Activated T-helper 9 cell treated with anti-CD3 and anti-CD28 coated beads, Interleukin-2, amount 50 U/mL, for 16 hours (primary cell): ENCODE measurements around the gene AP2S1.
"Not testable (repeated sequence)": the region's sequence is repeated elsewhere in the genome, so short reads cannot be mapped to it uniquely, and the experiment has no call there.

Experiments used
- DNase-seq: peaks from one replicate; pipeline ENCODE4 v3.0.0-alpha.2; 2020; ENCODE audit warnings: low read depth

The AP2S1 gene

DNA sequence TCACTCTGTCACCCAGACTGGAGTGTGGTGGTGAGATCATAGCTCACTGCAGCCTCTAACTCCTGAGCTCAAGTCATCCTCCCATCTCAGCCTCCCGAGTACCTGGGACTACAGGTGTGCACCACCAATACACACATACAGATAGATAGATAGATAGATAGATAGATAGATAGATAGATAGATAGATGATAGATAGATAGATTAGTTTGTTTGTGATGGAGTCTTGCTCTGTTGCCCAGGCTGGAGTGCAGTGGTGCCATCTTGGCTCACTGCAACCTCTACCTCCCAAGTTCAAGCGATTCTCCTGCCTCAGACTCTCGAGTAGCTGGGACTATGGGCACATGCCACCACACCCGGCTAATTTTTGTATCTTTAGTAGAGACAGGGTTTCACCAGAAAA is 46.2 kb downstream of the AP2S1 start:
- DNase-seq = not testable (repeated sequence)

DNA sequence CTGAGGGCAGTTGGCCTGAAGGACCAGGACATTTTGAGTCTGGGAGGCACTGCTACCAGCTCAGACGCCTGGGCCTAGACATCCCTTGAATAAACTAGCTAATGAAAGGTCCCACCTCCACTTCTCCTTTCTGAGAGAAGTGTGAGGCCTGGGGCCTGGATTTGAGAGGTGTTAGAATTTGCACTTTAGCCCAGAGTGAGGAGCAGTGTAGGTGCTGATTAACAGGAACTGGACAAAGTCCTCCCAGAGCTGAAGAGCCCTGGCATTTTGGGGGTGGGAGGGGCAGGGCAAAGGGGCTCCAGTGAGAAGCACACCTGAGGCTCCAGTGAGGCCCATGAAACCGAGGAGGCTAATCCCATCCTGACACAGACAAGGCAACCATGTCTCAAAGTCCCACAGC is 47.1 kb downstream of the AP2S1 start:
- no peak for DNase-seq

DNA sequence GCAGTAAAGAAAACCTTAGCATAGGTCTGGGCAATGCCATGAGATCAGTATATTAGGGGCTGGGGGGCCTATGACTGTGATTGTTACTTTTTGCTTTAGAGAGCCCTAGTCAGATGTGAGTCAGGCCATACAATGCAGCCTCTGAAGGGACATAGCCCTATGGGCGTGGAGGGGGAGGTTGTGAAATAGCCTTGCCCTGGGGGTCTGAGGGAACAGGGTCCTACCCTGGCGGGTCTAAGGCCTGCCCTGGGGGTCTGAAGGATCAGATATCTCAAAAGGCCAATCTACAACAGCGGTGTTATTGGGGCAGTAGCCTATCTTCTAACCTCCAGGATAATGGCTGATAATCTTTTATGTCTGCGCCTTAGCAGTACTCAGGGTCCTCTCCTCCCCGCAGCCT is 48.5 kb downstream of the AP2S1 start:
- DNase-seq = no peak

DNA sequence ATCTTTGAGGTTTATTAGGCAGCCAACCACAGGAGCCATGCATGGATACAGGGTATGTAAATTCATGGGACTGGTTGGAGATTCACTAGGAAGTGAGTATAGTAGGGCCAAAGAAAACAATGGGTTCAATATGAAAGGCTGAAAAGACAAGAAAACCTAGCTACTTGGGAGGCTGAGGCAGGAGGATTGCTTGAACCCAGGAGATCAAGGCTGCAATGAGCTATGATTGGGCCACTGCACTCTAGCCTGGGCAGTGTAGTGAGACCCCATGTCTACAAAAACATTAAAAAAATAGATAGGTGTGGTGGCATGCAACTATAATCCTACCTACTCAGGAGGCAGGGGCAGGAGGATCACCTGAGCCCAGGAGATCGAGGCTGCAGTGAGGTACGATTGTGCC is 51.9 kb downstream of the AP2S1 start:
- no peak for DNase-seq

DNA sequence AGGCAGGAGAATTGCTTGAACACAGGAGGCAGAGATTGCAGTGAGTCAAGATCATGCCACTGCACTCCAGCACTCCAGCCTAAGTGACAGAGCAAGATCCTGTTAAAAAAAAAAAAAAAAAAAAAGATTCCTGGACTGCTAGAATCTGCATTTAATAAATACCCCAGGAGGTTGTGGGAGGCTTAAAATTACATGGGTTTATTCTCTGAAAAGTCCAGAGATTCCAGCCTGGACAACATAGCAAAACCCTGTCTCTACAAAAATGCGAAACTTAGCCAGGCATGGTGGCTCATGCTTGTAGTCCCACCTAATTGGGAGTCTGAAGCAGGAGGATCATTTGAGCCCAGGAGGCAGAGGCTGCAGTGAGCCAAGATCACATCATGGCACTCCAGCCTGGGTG is 52.8 kb downstream of the AP2S1 start:
- DNase-seq = no peak

DNA sequence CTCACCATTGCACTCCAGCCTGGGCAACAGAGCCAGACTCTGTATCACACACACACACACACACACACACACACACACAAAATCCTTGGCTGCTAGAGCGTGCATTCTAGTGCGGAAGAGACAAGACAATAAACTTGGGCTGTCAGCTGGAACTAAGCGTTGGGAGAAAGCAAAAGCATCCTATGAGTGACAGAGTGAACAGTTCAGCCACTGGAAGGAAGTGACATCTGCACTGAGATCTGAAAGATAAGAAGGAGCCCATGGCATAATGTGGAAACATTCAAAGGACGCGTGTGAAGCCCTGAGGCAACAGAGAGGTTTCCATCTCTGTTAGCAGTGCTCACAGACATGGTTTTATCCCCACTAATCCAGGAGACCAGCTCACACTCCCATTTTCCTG is 58.7 kb downstream of the AP2S1 start:
- no peak for DNase-seq

DNA sequence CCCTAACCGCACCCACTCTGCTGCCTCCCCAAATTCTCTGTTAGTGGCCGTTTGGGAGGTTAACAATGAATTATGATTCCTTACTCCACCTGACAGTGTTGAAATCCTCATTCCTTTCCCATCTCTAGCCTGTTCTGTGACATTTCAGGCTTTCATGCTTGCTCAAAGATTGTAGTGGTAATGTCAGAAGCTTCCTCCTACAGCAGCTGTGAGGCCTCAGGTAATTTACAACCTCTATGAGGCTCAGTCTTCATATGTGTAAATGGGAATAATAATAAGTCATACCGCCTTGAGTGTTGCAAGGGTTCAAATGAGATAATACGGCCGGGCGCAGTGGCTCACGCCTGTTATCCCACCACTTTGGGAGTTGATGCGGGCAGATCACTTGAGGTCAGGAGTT is 61.3 kb downstream of the AP2S1 start:
- DNase-seq = no peak

DNA sequence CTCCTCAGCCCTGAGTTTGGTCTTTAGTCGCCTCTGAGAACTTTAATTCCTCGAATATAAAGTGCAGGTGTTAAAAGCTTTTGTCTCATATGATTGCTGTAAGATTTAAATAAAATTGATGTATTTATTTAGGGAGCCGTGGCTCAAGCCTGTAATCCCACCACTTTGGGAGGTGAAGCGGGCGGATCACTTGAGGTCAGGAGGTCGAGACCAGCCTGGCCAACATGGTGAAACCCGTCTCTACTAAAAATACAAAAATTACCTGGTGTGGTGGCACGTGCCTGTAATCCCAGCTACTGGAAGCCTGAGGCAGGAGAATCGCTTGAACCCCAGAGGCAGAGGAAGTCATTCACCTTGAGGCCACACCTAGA is 61.7 kb downstream of the AP2S1 start:
- DNase-seq = no peak

DNA sequence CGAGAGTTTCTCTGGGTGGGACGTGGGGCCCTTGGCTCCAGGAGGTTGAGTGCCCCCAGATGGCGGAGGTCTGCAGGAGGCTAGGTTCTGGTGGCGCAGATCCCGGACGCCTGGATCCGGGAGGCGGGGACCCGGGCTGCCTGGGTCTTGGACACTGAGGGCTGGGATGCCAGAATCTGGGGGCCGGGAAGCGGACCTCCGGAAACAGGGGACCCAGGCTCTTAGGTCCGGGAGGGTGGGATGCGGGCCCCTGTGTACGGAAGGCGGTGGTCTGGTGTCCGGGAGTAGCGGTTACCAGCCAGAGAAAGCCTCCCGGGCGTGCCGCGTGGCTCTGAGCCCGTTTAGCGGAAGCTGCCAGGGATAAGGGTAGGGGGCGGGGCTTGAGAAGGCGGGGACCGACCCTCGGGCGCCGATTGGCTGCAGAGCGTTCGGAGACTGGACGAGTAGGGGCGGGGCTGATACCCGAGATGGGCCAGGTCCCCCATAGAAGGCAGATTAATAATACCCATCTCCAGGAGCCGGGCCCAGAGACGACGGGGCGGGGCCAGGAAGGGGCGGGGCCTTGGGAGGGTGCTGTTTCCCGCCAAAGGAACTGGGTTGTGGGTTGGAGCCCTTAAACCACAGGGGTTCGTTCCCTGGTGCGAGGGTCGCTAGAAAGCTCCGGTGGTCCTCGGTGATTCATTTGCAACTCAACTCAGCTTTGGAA is 62.2 kb downstream of the AP2S1 start, which contains the start of gene SLC1A5:
SLC1A5 (minus strand) TSS at position 333 of the 706 bp plus-strand sequence. CDS start 629 bp downstream, outside the sequence.
- DNase-seq = peak; percentile 98
